ENCODE measurements around the gene IRAK2.

The IRAK2 gene

GRCh38 chr3:10286596-10287295, 122.0 kb downstream of the IRAK2 start:
- peak; percentile 61 for DNase-seq

- DNase-seq: no peak
These were observed 123.3 kb downstream of the IRAK2 start for GRCh38 chr3:10287936-10288574.

- DNase-seq: no peak
These were observed 123.8 kb downstream of the IRAK2 start for GRCh38 chr3:10288575-10288960.

- no peak for DNase-seq
These were observed 124.4 kb downstream of the IRAK2 start for GRCh38 chr3:10289077-10289476.

- no peak for DNase-seq
These were observed 125.2 kb downstream of the IRAK2 start for GRCh38 chr3:10289787-10290355.

- DNase-seq: no peak
These were observed 125.9 kb downstream of the IRAK2 start for GRCh38 chr3:10290481-10291176.

GRCh38 chr3:10291641-10292040, 126.9 kb downstream of the IRAK2 start:
- DNase-seq: no peak

GRCh38 chr3:10292505-10293419, 128.0 kb downstream of the IRAK2 start, which contains the start of gene GHRL:
TSS of gene GHRL (minus strand) at chr3:10292947. CDS start at chr3:10290180, 2,767 bp downstream.
- DNase-seq: no peak

Measured in NCI-H1092 treated with DMSO at 0.1 percent for 48 hours (cell line).